NCI-H2196 treated with DMSO at 0.1 percent for 48 hours (cell line): ENCODE results near the gene MAP7D1.

ENCODE experiments used
- DNase-seq: peaks from one replicate; lab custom pipeline; 2025; ENCODE audit not compliant: unreplicated experiment; lab: John Stamatoyannopoulos, UW

MAP7D1 gene

DNA sequence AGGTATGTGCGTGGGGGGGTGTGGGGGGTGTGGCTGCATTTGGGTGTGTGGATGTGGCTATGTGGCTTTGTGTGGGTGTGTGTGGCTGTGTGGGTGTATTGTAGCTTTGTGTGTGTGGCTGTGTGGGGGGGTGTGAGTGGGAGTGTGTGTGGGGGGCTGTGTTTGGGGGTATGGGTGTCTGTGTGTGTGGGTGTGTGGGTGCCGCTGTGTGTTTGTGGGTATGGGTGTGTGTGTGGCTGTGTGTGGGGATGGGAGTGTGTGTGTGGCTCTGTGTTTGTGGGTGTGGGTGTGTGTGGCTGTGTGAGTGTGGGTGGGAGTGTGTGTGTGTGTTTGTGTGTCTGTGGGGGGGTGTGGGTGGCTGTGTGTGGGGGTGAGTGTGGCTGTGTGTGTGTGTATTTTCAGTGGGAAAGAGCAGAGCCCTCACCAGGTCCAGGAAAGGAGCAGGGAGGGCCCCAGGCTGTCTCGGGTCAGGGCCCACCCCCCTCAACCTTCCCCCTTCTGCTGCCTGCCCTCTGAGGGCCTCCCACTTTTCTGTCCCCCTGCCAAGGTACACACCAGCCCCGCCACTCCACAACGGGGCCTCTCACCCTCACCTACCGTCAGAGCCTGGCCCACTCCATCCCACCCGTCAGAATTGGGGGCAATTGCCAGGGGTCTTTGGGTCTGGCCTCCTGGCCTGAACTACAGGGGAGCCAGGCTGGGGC is 29.0 kb upstream of the MAP7D1 start:
- no peak for DNase-seq

DNA sequence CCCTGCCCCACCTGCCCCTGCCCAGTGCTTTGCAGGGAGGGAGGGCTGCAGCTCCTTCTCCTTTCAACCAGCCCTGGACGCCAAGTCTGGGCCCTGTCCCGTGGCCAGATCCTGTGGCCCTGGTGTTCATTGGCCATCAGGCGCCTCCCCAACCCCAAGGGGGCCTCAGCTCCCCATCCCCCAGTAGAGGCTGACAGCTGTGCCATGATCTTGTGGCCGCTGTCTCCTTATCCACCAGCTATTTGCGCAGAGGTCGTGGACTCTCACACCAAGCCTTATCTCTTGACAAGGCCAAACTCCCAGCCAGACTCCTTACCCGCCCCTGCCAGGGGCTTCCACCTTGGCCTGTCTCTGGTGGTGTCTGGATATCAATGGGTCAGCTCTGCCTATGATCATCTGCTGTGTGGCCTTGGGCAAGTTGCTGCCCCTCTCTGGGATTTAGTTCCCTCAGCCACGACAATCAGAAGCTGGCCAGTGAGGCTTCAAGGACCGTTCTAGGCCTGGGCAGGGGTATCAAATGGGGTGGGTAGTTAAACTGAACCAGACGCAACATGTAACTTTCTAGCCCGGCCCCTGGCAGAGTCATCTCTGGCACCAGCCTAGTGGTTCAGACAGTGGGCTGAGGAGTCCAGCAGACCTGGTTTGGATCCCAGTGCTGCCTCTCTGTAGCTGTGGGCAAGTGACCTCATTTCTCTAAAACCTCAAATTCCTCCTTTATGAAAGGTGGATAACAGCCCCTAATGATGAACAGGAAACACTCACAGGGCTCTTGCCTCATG is 27.6 kb upstream of the MAP7D1 start:
- no peak for DNase-seq

DNA sequence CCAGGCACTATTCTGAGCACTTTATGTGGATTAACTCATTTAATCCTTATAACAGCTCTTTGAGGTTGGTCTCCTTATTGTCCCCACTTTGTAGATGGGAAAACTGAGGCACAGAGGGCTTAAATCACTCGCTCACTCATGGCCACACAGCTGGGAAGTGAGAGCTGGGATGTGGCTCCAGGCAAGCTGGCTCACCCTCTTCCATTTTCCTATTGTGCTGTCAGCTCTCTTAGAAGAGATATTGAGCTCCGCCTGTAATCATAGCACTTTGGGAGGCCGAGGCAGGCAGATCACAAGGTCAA is 27.1 kb upstream of the MAP7D1 start:
- DNase-seq: no peak

DNA sequence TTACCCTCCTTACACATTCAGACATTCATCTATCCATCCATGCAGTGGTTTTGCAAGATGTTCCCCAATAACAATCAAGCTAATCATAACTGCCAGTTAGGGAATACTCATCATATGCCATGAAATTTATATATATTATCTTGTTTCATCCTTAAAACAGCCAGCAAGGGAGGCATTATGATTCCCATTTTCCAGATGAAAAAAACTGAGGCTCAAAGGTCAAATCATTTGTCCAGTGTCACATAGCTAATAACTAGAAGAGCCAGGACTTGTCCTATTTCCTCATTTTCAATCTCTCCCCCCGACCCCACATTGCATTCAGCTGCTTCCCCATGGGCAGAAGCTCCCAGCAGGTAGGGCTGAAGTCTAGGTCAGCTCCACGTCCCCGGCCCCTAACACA is 23.9 kb upstream of the MAP7D1 start:
- no peak for DNase-seq

DNA sequence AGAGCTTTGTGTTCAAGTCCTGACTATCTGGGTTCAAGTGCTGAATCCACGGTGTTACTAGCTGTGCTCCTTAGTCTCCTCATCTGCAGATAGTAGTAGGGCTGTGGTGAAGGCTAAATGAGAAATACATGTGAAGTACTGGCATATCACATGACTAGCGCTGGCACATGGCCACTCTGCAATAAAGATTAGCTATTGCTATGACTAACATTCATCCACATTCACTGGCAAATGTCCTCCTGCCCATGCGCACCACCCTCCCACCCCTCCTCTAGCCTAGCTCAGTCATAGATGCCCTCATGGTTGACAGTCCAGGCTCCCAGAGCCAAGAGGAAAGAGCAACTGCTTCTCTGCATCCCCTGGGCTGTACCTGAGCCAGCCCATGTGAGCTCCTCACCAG is 22.5 kb upstream of the MAP7D1 start:
- peak; percentile 77 for DNase-seq

DNA sequence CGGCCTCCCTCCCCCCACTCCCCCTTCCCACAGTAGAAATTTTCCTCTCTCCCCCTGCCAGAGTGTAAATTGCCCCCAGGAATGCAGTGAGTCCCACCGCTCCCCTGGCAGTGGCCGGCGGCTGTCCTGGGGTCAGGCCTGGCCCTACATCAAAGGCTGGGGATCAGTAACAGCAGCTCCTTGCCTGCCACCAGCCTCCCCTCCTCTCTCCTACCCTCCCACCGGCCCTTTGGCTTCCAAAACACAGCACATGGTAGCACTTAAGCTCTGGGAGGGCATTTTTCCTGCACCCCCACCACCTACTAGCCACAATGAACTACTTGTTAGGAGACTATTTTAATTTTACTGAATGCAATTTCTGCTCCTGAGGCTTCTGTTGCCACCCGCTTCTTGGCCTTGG is 21.9 kb upstream of the MAP7D1 start:
- DNase-seq: no peak

DNA sequence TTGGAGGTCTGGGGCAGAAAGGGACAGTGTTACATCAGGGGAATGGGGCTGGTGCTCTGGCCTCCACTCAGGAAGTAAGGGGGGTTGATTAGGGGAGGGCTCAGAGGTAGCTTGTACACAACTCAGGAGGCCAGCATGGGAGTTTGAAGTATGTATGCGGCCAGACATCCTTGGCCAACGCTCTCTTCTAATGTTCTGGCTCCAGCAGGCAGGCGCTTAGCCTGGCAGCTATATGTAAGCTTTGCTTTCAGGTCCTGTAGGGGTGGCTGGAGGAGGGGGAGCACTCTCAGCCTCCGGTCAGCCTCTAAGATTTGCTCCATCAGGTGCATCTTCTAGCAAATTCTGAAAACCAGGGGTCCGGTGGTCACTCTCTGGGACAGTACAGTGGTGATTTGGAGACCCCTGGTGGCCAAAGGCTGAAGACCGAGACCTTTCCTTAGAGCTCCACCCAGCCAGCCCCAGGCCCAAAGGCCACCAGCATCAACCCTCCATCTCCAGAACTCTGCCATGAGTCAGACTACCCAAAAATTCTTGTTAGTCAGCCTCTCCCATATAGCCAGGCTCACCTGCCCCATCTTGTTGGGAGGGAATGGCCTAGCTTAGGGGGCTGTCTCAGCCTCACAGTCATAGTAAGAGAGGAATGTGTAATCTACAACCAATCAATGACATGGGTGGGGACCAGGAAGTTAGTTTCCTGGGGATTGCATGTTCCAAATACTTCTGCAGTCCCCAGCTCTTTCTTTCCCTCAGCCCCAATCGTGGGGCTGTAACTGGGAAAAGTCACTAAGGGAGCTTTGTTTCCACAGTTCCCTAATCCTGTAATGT is 21.2 kb upstream of the MAP7D1 start:
- DNase-seq: no peak

DNA sequence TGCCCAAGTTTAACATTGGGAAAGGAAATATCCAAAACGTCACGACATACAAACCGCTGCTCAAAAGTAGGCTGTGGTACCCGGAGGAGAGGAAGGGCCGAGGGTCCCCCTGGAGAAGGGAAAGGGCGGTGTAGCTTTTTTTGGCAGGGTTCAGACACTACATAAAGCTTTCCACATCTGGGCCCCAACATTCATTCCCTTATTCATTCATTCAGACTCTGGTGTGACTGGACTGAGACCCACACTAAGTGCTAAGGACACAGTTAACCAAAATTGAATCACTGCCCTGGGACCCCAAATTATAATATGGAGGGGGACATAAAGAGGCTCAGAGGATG is 20.7 kb upstream of the MAP7D1 start:
- no peak for DNase-seq

DNA sequence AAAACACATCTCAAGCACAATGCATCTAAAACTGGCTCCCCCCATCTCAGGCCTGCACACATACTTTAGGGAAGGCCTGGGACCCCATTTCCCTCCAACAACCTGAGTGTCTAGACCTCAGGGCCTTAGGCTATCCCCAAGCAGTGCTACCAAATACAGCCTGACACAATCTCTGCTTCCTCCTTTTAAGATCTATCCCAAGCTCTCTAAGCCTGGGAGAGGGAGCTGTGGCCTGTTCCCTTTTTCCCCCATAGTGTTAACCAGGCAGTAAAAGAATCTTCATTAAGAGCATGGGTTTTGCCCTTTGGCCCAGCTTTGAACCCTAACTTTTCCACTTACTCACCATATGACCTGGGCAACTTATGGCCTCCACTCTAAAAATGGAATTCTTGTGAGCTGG is 20.2 kb upstream of the MAP7D1 start:
- DNase-seq: no peak

DNA sequence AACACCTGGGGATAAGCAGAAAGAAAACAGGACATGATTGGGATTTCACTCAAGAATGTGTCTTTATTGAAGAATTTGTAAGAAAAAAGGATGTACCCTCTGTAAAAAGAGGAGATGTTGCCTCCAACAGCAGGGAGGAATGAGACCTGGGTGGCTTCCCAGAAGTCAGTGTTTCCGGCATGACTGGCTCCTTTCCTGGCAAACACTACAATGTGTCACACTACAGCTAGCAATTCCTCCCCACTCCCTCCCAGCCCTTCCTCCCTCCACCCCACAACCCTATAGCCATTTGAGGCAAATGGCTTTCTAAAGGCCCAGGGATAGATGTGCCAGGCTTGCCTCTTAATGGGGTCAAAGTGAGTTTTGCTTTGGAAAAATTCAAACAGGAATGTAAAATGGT is 19.4 kb upstream of the MAP7D1 start:
- DNase-seq: no peak

DNA sequence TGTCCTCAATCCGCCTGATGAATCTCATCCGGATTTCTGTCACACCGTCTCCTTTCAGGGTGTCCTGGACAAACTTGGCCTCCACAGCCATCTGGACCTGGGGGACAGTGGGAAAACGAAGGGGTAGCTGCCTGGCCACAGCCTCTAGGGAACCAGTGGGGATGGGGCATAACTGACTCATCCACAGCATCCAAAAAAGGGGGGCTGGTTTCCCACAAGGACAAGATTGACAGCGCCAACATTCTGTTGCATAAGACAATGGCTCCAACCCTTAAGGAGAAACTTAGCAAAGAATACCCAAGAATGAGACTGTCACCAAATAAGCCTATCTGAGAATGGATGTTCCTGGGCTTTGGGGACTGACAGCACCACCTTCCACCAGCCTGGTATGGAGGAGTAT is 18.7 kb upstream of the MAP7D1 start:
- no peak for DNase-seq

DNA sequence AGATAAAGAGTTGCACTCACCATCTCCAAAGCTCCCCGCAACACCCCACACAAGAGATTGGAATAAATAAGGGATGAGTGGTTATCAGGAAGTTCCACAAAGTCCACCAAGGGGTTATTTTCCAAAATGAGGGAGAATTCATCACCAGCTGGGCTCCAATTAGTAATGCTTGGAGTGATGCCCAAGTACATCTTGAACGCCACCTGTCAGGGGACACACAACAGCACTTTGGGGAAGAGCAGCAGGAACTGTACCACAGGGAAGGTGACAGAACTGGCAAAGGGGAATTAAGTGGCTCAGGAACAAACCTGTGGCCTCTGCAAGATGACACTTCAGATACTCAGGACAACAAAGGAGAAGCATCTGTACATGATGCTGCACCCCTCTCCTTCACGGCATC is 18.2 kb upstream of the MAP7D1 start:
- no peak for DNase-seq

DNA sequence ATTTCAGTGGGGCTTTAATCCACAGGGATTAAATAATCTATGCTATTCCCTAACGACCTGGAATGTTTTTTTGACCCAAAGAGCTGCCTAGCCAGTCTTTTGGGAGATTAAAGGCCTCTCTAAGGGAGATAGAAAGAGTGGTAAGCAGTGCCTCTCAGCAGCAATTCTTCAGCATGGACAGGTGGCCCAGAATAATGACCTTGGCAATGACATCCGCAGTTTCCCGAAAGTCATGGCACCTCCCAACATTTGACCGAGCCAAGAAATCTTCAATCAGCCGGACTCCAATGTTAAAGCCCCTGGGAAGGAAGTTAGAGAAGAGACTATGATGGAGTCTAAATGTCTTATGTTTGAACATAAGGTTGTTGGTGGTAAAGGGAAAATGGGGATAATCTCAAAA is 16.4 kb upstream of the MAP7D1 start:
- no peak for DNase-seq

DNA sequence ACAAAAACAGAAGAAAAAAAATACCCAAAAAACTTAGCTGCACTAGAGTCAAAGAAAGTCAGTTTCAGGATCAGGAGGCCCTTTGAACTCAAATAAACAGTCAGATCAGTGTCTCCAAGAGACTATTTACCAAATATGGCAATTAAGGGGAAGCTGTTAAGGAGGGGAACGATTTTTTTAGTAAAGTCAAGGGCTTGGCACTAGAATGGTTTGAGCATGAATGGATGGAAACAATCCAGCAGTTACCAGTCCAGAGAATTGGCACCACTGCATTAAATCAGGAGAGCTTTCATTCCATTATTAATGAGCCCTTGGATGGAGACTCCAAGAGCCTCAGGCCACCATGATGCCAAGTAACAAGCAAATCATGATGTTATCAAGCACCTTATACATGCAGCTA is 13.8 kb upstream of the MAP7D1 start:
- DNase-seq: peak; percentile 66

DNA sequence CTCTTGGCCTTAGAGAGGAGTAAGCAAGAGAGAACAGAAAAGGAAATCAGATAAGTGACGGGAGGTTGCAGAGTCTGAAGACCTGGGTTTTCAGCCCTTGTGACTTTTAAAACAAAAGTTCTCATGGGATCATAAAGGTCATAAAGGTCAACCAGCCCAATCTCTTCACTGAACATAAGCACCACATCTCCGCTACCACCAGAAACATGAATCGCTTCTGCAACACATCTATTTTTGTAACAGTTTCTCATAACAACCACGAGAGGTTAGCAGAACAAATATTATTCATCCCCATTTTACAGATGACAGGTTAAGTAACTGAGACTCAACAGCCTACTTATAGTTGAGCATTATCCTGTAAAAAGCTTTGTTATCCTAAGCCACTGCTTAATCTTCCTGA is 12.5 kb upstream of the MAP7D1 start:
- no peak for DNase-seq

DNA sequence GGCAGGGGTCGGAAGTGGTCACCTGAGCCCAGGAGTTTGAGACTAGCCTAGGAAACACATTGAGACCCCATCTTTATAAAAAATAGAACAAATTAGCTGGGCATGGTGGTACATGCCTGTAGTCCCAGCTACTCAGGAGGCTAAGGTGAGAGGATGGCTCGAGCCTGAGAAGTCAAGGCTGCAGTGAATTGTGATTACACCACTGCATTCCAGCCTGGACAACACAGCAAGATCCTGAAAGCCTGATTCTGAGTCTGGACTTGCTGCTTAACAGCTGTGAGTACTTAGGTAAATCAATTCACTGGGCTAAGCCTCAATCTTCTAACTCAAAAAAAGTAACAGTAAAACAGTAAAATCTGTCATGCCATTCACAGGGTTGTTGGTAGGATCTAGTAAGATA is 11.5 kb upstream of the MAP7D1 start:
- no peak for DNase-seq

DNA sequence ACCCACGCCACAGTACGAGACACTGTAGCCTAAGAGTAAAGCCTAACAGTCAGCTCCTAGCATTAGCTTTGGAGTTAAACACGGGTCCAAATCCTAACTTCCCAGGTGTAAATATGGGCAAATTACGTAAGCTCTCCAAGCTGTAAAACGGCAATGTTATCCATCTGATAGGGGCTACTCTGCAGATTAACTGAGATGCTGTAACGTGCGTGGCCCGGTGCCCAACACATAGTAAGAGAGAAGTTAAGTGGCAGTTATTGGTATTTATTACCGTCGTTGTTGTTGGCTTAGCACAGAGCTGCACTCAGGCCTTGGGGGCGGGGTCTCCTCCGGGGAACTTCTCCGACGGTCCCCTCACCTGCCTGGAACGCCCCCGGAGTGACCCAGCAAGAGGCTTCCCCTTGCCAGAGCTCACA is 7.1 kb upstream of the MAP7D1 start:
- DNase-seq: no peak

DNA sequence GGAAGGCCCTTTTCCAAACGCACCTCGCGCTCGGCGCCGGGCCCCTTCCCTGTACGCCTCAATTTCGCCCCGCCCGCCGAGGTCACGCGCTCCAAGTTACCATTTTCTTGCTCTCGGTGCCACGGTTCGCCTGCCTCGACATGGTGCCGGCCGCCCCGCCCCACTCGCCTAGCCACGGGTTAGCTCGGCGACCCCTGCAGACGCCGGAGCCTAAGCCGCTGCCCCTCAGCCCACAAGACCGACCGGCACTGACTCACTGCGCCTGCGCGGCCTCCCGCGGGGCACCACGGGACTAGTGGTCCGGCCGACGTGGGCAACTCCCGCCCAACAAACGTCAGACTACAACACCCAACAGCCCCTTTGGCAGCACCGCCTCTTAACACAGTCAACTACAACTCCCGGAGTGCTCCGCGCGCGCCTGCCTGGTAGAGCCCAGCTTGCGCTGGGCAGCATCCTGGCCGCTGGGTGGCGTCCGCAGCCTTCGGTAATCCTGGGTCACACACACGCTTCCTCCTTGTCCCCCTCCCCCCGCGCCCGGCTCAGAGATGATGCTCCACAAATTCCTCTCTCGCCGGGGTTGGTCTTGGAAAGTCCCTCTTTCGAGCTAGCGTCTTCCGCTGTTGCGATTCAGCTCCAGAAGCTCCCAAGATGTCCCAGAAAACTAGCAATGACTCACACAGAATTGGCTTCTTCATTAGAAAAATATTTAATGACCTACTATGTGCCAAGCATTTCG is 6.6 kb upstream of the MAP7D1 start, which contains the start of gene TRAPPC3:
TSS of gene TRAPPC3 (minus strand) at position 250 of the 736 bp plus-strand sequence. CDS start at position 142, 108 bp downstream.
- peak; percentile 99 for DNase-seq

DNA sequence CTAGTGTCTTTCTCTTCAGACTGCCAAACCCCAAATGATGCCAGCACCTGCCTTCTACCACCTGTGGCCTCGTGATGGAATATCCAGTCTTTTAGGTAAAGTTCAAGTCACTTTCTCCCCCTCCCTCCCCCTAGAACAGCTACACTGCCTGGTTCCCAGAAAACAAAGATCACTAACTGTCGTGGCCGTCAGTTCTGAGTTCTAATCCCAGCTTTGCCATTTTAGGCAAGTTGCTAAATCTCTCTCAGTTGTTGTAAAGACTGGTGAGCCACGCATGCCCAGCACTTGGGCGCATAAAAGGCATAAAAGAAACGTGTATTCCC is 6.0 kb upstream of the MAP7D1 start:
- no peak for DNase-seq

DNA sequence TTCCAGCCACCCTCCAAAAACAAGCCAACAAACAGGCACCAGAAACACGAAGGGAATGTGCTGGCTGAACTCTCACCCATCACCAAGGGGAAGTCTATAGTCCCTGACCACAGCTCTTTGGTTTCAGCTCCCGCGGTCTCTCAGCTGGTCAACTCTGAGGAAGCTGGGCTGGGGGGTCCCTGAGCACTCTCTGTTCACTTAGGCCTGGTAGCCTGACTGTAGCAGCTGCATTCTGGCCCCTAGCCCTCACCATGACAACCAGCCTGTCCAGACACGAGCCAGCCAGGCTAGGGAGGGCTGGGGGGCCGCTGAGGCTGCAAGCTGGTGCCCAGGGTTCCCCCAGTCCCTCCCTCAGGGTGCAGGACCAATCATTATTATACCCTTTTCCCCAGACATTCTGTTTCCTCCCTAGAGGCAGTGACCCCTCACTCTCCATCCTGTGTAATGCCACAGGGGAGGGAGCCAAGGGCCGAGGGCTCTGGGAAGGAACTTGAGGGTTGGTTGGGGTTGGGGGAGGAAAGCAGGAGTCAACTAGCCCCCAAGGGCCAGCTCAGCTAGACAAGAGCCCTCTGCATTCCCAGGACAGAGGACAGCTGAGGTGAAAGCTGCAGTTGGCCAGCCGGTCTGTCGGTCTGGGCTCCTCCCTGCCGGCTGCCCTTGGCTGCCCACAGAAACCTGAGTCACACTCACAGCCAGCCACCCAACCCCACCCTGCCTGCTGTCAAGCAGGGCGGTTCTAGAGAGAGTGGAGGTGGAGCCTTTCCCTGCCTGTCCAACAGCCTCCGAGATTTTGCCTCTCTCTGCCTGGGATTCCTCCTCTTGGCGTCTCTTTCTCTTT is 5.4 kb upstream of the MAP7D1 start:
- DNase-seq: peak; percentile 96
